ENCODE results near the gene PHACTR3. TPM values are rescaled to one million over a fixed set of nuclear protein-coding genes. Genes with fewer than 3 reads are reported as not detected.

PHACTR3 gene
- total and polyA plus RNA-seq, 2 of the 8 experiments (the other 6 are each of a cell fraction or from before 2014, with no cell fraction given), result 0.05 to 0.13 TPM

DNA sequence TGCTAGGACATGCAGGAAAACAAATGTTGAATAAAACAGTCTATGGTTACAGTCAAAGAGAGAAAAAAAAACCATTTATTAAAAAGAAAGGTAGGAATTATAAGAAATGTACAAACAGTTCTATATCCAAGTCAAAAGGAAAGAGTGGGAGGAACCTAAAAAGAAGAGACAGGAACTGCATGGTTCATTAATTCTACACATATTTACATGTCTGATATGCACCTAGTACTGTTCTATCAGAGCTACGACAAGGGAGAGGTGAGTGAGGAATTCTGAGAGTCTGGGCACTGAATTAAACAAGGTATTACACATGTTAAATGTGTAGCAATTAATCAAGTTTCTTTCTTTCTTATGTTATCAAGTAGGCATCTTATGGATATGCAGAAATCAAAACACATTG lies 287.2 kb downstream of the PHACTR3 start:
- Histone ChIP-seq H3K9me3 (ENCODE audit: insufficient read depth in 2 of 2, low read depth in 1 of 2, low read length in 1 of 2) (peaks cover 25 to 30% of the 10 kb centered on the region in 2 experiments; a peak in 3 of 4 replicates), H4K91ac (replicated peaks; ENCODE audit: insufficient read length, low read length) (no peak overlapping the region), H2BK5ac (ENCODE audit: low read depth, low read length) (no peak overlapping the region), H4K8ac (ENCODE audit: extremely low read depth, insufficient read depth, low read length) (no peak overlapping the region), H3K4me1 (replicated peaks in 1 of 4; ENCODE audit: control insufficient read depth in 3 of 4, insufficient read depth in 4 of 4, low read length in 3 of 4) (no peaks in the 10 kb centered on the region), H3K4me3 (ENCODE audit: extremely low read depth in 1 of 4, insufficient read depth in 2 of 4, low read depth in 3 of 4, low read length in 4 of 4) (no peak overlapping the region), H3K23ac (ENCODE audit: insufficient read length) (no peak overlapping the region), H3K56ac (replicated peaks; ENCODE audit: insufficient read length, low read depth, low read length) (no peak overlapping the region), H3K4me2 (ENCODE audit: insufficient read depth in 1 of 2, low read depth in 2 of 2, low read length in 2 of 2) (no peak overlapping the region), H2AFZ (ENCODE audit: low read length) (no peak overlapping the region), H2BK120ac (replicated peaks; ENCODE audit: low read depth, low read length) (no peak overlapping the region), H3K18ac (ENCODE audit: extremely low read depth, low read length) (no peak overlapping the region), H4K5ac (ENCODE audit: insufficient read length, low read depth, low read length) (no peak overlapping the region), H3K14ac (ENCODE audit: insufficient read length) (no peak overlapping the region), H3K23me2 (ENCODE audit: low read depth, low read length) (no peaks in the 10 kb centered on the region), H2BK12ac (ENCODE audit: low read depth, low read length) (no peak overlapping the region), H3K36me3 (ENCODE audit: control insufficient read depth in 2 of 4, insufficient read depth in 4 of 4, low read length in 3 of 4) (no peaks in the 10 kb centered on the region), H3K4ac (replicated peaks; ENCODE audit: insufficient read length, low read depth, low read length) (no peak overlapping the region), H4K20me1 (replicated peaks in 1 of 2; ENCODE audit: control insufficient read depth in 1 of 2, insufficient read depth in 2 of 2, low read length in 2 of 2) (no peaks in the 10 kb centered on the region), H2BK15ac (ENCODE audit: low read length) (no peak overlapping the region), H2AK5ac (ENCODE audit: low read depth, low read length) (no peak overlapping the region), H3K27me3 (replicated peaks in 1 of 4; ENCODE audit: control insufficient read depth in 3 of 4, extremely low read depth in 1 of 4, insufficient read depth in 3 of 4, low read length in 3 of 4) (no peaks in the 10 kb centered on the region), H2BK20ac (ENCODE audit: low read length) (no peak overlapping the region), H3K79me2 (ENCODE audit: control insufficient read depth in 1 of 2, insufficient read depth in 2 of 2, low read length in 2 of 2) (no peaks in the 10 kb centered on the region), H3K27ac (ENCODE audit: low read depth, low read length) (no peak overlapping the region), H3K9ac (replicated peaks in 1 of 4; ENCODE audit: extremely low read depth in 1 of 4, low read depth in 3 of 4, low read length in 3 of 4) (no peak overlapping the region), H3K79me1 (ENCODE audit: low read depth, low read length) (no peaks in the 10 kb centered on the region)
- FAIRE-seq (no peak), DNase-seq (ENCODE audit: low read depth in 1 of 2, low spot score in 2 of 2) (no peak)
- WGBS, 2 experiments (ENCODE audit: extremely low coverage in 1 of 2, insufficient coverage in 1 of 2, insufficient read length in 1 of 2, insufficient replicate concordance in 2 of 2, low coverage in 1 of 2, low lambda C conversion rate in 2 of 2, missing lambda C conversion rate in 1 of 2), result 96% methylated on average over 1 of the region's 1 CpG; no CpG with 5 or more reads in 1 of the 2 experiments
- CTCF ChIA-PET (ENCODE audit: partially characterized antibody), result no interaction called here
- POLR2A ChIA-PET (ENCODE audit: partially characterized antibody), result no interaction called here
- no peak for TF ChIP-seq RAD21 (IDR thresholded peaks at IDR 0.05 in 1 of 2, conservative IDR thresholded peaks at IDR 0.05 in 1 of 2; ENCODE audit: low read depth in 2 of 2, low read length in 2 of 2)
- no peak for TF ChIP-seq JUND (IDR thresholded peaks at IDR 0.05; ENCODE audit: low read length)
- TF ChIP-seq POLR2A (IDR thresholded peaks at IDR 0.05; ENCODE audit: control extremely low read depth in 1 of 2, low read depth in 2 of 2, low read length in 2 of 2), result no peak
- TF ChIP-seq SIN3A (conservative IDR thresholded peaks at IDR 0.05 in 1 of 2, IDR thresholded peaks at IDR 0.05 in 1 of 2; ENCODE audit: low read depth in 1 of 2, low read length in 2 of 2), result no peak
- TF ChIP-seq, protein P1, sequence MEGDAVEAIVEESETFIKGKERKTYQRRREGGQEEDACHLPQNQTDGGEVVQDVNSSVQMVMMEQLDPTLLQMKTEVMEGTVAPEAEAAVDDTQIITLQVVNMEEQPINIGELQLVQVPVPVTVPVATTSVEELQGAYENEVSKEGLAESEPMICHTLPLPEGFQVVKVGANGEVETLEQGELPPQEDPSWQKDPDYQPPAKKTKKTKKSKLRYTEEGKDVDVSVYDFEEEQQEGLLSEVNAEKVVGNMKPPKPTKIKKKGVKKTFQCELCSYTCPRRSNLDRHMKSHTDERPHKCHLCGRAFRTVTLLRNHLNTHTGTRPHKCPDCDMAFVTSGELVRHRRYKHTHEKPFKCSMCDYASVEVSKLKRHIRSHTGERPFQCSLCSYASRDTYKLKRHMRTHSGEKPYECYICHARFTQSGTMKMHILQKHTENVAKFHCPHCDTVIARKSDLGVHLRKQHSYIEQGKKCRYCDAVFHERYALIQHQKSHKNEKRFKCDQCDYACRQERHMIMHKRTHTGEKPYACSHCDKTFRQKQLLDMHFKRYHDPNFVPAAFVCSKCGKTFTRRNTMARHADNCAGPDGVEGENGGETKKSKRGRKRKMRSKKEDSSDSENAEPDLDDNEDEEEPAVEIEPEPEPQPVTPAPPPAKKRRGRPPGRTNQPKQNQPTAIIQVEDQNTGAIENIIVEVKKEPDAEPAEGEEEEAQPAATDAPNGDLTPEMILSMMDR (IDR thresholded peaks at IDR 0.05; ENCODE audit: control extremely low read depth in 1 of 3, insufficient read depth in 1 of 3, low read depth in 1 of 3, low read length in 3 of 3), result no peak
- no peak for TF ChIP-seq EP300 (IDR thresholded peaks at IDR 0.05; ENCODE audit: borderline replicate concordance in 1 of 2, low read depth in 2 of 2, low read length in 2 of 2)
- TF ChIP-seq SP1 (IDR thresholded peaks at IDR 0.05; ENCODE audit: low read depth, low read length), result no peak
- no peak for TF ChIP-seq MAFK (IDR thresholded peaks at IDR 0.05; ENCODE audit: low read depth, low read length)
- no peak for TF ChIP-seq SIX5 (IDR thresholded peaks at IDR 0.05; ENCODE audit: low read depth, low read length)
- TF ChIP-seq TAF7 (optimal IDR thresholded peaks at IDR 0.05; ENCODE audit: borderline replicate concordance, low read depth, low read length), result no peak
- TF ChIP-seq NANOG (IDR thresholded peaks at IDR 0.05; ENCODE audit: insufficient read depth, low read depth, low read length, poor library complexity, severe bottlenecking), result no peak
